Stimulated activated CD4-positive, alpha-beta T cell treated with anti-CD3 and anti-CD28 coated beads, TNF-alpha, amount 100 ng/mL, for 48 hours (primary cell): Measurements from ENCODE around the gene CZIB.
"Not testable (repeated sequence)": the region's sequence is repeated elsewhere in the genome, so short reads cannot be mapped to it uniquely, and the experiment has no call there.

Experiments
- DNase-seq, 3 donors: peaks; one replicate each; pipeline ENCODE4 v3.0.0-alpha.2; 2020; ENCODE audit warnings: low read depth in 3 of 3

CZIB gene

DNA sequence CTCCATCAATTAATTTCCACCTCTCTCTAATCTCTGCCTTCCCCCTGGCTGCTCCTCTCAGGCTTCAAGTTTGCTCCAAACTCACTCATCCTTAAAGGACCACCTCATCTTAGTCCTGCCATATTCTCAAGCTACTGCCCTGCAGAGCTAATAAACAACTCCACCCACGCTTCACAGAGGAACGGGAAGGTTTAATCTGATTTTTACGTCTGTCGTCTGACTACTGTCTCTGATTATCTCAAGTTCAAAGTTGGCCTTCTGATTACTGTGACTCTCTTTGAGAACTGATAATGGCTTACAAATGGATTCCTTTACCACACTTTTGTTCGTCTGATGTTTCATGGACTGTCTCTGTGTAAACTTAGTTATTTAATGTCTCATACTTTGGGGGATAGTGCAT is 31.4 kb downstream of the CZIB start:
- no peak for DNase-seq

DNA sequence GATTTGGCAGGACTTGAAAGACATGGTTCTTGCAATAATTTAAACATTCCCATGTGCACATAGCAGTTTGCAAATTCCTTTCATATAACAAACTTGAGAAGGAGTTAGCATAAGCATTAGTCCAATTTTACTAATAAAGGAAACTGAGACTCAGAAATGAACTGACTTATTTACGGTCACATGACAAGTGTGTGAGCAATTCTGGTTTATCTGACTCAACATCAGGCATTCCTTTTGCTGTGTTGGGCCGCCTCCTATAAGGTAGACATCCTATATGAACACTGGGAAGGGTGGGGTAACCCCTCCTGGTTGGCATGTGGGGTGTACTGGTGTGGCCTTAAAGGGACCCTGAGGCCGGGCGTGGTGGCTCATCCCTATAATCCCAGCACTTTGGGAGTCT is 32.3 kb downstream of the CZIB start:
- DNase-seq: no peak

DNA sequence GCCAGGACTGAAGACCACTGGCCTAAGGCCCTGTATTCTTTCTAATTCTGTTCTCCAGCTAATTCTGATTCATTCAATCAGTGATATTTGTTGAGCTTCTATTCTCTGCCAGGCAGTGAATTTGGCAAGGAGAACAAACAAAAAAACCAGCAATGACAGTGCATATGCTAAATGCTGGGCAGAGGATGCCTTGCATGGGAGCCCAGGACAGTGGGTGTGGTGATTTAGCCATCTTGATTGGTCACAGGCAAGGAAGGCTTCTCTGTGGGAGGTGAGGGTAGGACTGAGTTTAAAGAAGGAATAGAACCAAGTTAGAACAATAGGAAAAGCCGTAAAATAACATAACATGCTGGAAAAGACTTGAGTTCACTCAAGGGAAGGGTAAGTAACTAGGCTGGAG is 33.0 kb downstream of the CZIB start:
- no peak for DNase-seq

DNA sequence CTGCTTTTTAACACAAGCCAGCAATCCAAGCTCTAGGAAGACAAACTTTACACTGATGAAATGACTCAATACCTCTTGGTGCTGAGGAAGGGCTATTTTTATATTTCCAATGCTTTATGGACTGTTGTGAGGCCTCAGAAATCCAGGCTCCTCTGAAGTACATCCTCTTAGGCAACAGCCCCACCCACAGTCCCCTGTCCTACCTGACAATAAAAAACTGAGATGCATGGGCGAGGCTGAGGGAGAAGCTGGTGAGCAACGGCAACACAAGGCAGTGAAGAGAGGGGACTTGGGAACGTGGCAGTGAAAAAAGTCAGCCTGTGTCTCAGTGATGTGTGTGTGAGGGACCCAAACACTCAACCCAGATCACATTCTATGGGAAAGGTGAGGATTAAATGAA is 33.9 kb downstream of the CZIB start:
- no peak for DNase-seq

- DNase-seq: not testable (repeated sequence)
Measured at GRCh38 chr1:53185955-53186297, 34.5 kb downstream of the CZIB start.

- no peak for DNase-seq
Measured at GRCh38 chr1:53183095-53183990, 37.1 kb downstream of the CZIB start.

DNA sequence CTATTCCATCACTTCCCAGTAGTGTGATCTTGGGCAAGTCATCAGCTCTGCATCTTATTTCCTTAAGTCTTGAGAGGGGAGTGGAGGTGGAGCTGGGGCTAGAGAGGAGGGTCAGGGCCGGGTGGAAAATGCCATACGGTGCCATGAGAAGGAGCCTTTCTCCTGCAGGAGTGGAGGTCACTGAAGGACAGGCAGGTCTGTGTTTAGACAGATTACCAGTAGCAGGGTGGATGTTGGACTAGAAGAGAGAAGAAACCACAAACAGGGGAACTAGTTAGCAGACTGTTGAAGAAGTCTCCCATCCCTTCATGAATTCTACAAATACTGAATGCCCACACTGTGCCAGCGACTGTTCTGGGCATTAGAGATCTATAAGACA is 37.7 kb downstream of the CZIB start:
- DNase-seq: no peak

DNA sequence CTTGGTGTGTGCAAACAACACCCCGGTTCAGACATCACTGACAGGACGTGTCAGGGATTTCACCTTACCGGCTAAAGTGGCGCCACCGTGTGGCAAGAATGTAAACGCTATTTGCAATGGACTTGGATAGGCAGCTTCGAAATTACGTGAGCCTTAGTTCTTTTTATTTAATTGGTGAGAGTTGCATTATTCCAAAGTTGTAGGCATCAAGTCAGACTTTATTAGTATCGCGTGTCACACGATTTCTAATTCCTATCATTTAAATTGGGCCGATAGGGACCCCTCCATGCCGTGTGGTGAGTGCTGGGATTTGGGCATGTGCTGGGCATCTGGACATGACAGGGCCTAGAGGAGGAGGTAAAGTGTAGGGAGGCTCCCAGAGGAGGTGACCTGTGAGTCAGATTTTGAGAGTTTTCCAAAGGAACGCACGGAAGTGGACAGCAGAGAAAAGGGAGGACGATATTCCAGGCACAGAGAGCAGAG is 38.3 kb downstream of the CZIB start:
- peak; percentile 64 to 78 (median 69) for DNase-seq

- DNase-seq: no peak
Measured at GRCh38 chr1:53180951-53181350, 39.5 kb downstream of the CZIB start.

DNA sequence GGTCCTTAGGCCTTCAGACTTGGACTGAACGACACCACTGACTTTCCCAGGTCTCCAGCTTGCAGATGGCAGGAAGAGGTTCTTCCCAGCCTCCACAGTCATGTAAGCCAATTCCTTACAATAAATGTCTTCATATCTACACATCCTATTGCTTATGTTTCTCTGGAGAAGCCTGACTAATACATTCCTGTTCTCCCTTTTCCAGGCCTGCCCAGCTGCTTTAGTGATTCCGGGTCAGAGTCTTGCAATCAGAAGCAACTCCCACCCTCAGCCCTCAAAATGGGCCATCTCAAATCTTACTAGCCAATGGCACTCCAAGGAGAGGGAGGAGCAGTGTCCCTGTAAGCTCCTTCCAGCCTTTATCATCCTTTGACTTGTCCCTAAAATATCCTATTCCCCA is 40.2 kb downstream of the CZIB start:
- no peak for DNase-seq

- no peak for DNase-seq
Measured at GRCh38 chr1:53176452-53177208, 43.8 kb downstream of the CZIB start.

DNA sequence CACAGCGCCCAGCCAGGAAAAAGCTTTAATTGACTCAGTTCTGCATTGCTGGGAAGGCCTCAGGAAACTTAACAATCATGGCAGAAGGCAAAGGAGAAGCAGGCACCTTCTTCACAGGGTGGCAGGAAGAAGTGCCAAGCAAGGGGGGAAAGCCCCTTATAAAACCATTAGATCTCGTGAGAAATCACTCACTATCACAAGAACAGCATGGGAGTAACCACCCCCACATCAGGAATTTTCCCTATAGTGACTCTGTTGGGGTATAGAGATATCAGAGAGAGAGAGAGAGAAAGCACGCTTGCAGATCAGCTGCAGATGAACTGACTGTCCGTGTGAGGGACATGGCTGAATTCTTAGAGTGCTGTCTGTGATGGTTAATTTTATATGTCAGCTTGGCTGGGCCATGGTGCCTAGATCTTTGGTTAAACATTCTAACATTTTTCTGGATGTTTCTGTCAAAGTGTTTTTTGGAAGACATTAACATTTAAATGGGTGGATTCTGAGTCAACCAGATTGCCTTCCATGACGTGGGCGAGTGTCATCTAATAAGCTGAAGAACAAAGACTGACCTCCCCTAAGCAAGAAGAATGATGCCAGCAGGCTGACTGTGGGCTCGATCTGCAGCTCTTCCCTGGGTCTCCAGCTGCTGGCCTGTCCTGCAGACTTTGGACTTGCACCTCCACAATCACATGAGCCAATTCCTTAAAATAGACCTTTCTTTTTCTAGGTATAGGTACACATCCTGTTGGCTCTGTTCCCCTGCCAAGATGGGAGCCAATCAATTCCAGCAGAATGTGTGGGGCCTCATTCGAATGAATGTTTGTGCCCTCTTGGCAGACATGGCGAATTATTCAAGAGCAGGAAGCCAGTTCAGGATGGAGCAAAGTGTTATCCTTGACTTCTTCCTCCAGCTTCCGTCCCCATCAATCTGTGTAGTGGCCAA is 45.2 kb downstream of the CZIB start:
- DNase-seq: no peak

DNA sequence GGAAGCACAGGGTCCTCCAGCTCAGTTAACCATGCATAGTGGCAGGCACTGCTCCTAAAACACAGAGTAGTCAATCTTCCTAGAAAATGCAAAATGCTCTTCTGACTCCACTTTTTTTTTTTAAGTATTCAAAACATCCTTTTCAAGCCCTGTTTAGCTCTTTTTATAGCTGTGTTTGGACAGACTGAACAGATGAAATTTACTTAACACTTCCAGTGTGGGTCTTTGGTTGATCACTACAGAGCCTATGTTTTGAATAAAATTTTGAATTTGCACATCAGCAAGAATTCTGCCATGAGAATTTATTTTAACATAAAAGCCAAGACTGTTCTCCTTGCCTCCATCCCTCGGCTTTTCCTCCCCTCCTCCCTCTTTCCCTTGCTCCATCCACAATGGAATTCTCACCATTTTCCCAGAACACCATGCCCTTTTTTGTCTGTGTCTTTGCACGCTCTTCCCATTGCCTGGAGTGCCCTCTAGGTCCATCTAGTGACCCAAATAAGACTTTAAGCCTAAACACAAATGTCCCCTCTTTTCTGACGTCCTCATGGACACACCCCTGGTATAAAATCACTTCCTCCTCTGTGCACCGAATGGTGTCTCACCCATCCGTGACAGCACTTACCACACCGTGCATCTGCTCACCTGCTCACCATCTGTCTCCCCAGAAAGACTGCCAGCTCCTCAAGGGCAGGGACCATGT is 47.9 kb downstream of the CZIB start:
- DNase-seq: no peak

DNA sequence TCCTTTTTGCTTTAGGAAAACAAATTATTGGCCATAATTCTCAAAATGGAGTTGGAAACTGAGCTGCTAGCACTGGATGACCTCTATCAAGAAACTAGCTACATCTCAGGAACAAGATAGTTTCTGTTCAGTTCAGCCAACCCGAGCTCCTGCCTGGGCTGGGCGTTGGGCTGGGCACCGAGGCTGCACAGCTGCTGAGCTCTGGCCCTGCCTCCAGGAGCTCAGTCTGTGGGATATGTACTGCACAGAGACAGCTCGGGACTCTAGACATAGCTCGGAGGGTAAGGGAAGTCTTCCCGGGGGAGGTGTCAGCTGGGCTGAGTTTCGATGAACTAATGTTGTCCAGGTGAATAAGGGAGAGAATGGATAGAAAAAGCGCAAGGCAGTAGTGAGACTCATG is 53.5 kb downstream of the CZIB start:
- no peak for DNase-seq

DNA sequence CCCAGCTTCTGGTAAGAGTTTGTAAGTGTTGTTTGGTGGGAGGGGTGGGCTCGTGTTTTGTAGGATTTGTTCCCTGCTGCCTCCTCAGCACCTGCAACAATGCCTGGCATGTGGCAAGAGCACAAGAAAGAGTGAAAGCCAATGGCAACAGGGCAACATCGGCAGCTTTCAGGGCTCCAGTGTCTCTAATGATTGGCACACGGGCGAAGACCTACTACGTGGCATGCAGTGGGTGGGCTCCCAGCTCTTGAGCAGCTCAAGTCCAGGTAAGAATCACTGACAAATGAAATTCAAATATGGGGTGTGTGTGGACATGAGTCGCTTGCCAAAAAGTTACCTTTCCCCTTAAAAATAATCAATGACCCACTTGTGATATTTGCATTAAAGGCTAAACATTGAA is 54.1 kb downstream of the CZIB start:
- no peak for DNase-seq

- no peak for DNase-seq
Measured at GRCh38 chr1:53165408-53165961, 54.9 kb downstream of the CZIB start.
